Calu3 (cell line): ENCODE measurements around the gene C11orf68. TPM values are rescaled to one million over a fixed set of nuclear protein-coding genes. Genes with fewer than 3 reads are reported as not detected.
A peak's percentile ranks its signal among the peaks of the same experiment; 100 is the strongest.

Experiments used
- BruUV-seq: library from RNA; stranded (reverse); fragments of 400-500 nt; replicated peaks from 2 replicates; lab custom pipeline; 2021; lab: Mats Ljungman, UMichigan
- CTCF ChIA-PET: fragments of 300-600 bp; sonication (Branson Sonifier 250); formaldehyde crosslinking; loops from one replicate; lab custom pipeline; 2022; ENCODE audit warnings: antibody characterized with exemption; lab: Charles Lee
- DNase-seq: peaks from one replicate; pipeline ENCODE4 v3.0.0; 2022
- H3K27ac Mint-ChIP-seq: one replicate; pipeline ENCODE4 v1.8.0; 2022; ENCODE audit warnings: mixed read lengths; ENCODE audit not compliant: unreplicated experiment
- H3K27me3 Mint-ChIP-seq: one replicate; pipeline ENCODE4 v1.8.0; 2022; ENCODE audit warnings: mixed read lengths; ENCODE audit not compliant: unreplicated experiment
- H3K36me3 Mint-ChIP-seq: one replicate; pipeline ENCODE4 v1.8.0; 2022; ENCODE audit warnings: mild to moderate bottlenecking, moderate library complexity, mixed read lengths; ENCODE audit not compliant: insufficient read depth, unreplicated experiment
- H3K4me1 Mint-ChIP-seq: one replicate; pipeline ENCODE4 v1.8.0; 2022; ENCODE audit warnings: mild to moderate bottlenecking, low read depth, mixed read lengths; ENCODE audit not compliant: unreplicated experiment
- H3K4me3 Mint-ChIP-seq: one replicate; pipeline ENCODE4 v1.8.0; 2022; ENCODE audit warnings: mild to moderate bottlenecking, low read depth, moderate library complexity, mixed read lengths; ENCODE audit not compliant: unreplicated experiment
- H3K9me3 Mint-ChIP-seq: one replicate; pipeline ENCODE4 v1.8.0; 2022; ENCODE audit warnings: low read depth, mixed read lengths; ENCODE audit not compliant: unreplicated experiment
- intact Hi-C: fragments of 100-400 bp; cut with micrococcal nuclease; formaldehyde crosslinking; loops from one replicate; pipeline ENCODE4 v1.10.0; 2022; ENCODE audit not compliant: unreplicated experiment
- total RNA-seq: library from RNA; stranded (reverse); gene quantifications from 2 replicates; pipeline ENCODE4 v1.2.3, GENCODE V29; 2022
- TF ChIP-seq, protein P1 (sequence below): fragments of 200-600 bp; IDR thresholded peaks from one replicate; pipeline ENCODE4 v1.8.0; 2022; ENCODE audit warnings: antibody characterized with exemption; ENCODE audit not compliant: unreplicated experiment

Gene C11orf68
- total RNA-seq, 1 experiment from 2014 or later: 25.9 TPM

DNA sequence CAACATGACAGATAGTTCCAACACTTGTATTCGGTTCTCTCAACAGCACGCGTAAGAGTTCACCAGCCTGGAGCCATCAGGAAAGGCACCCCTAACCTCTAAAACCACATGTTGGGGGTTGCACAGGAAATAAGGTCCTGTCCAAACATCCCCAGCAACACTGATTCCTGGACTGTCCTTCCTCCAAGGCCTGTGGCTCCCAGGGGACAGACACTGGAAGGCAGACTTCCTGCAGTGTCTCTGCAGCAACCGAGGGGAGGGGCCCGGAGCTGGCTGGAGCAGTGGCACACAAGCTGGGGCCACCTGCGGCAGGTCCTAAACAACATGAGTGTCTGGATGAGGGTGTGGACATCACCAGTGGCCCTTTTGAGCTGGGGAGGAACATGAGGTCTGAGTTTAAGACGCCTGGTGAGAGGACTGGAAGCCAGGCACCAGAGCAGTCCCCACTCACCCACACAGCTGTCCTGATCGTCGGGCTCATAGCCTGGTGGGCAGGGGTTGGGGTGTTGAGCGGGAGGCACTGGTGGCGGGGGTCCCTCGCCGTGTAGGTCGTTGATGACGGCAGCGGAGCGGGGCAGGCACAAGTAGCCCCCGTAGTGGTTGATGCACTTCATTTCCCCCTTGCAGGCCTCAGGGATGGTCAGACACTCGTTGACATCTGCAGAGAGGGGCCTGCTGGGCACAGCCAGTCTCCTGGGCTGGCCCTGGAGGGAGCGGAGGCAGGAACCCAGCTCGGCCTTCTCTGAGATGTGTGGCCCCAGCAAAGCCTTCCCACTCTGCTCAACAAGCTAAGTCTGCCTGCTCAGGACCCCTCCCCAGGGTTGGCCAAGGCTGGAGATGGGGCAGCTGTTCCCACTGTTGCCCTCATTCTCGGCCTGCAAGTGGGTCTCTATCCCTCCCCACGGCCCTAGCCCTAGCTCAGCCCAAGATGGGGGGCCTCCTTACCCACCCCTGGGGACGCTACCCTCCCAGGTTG, 47.9 kb downstream of the C11orf68 start:
- Mint-ChIP-seq H3K4me1 (peaks cover 9% of the 10 kb centered on the region), H3K36me3 (peaks cover 35% of the 10 kb centered on the region), H3K27me3 (peaks cover 29% of the 10 kb centered on the region), H3K27ac (no peak overlapping the region), H3K4me3 (no peak overlapping the region), H3K9me3 (no peaks in the 10 kb centered on the region)
- no TSS peak for BruUV-seq
- DNase-seq: no peak
- TF ChIP-seq, protein P1, sequence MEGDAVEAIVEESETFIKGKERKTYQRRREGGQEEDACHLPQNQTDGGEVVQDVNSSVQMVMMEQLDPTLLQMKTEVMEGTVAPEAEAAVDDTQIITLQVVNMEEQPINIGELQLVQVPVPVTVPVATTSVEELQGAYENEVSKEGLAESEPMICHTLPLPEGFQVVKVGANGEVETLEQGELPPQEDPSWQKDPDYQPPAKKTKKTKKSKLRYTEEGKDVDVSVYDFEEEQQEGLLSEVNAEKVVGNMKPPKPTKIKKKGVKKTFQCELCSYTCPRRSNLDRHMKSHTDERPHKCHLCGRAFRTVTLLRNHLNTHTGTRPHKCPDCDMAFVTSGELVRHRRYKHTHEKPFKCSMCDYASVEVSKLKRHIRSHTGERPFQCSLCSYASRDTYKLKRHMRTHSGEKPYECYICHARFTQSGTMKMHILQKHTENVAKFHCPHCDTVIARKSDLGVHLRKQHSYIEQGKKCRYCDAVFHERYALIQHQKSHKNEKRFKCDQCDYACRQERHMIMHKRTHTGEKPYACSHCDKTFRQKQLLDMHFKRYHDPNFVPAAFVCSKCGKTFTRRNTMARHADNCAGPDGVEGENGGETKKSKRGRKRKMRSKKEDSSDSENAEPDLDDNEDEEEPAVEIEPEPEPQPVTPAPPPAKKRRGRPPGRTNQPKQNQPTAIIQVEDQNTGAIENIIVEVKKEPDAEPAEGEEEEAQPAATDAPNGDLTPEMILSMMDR: no peak
- CTCF ChIA-PET: interaction anchor here (1.0 to 2.3 kb wide), 2 partner anchors 11 to 13 kb away, joined by 7 to 12 read pairs; partner anchors contain the start of gene MUS81
- intact Hi-C loops: no loop called here

DNA sequence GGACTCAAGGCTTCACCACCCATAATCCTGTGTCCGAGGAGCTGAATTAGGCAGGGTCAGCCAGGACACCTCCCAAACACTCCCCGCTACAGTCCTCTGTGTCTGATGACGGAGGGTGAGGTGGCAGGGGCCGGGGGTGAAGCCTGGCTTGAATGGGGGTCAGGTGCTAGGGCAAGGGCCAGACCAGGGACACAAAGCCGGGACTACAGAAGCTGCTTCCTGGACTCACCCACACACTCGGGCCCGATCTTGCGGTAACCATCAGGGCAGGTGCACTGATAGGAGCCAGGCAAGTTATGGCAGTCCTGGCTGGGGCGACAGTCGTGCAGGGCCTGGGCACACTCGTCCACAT, 48.6 kb downstream of the C11orf68 start:
- Mint-ChIP-seq H3K4me3 (no peak overlapping the region), H3K27me3 (peaks cover 29% of the 10 kb centered on the region), H3K27ac (no peak overlapping the region), H3K4me1 (peaks cover 9% of the 10 kb centered on the region), H3K36me3 (peaks cover 36% of the 10 kb centered on the region), H3K9me3 (no peaks in the 10 kb centered on the region)
- no peak for DNase-seq
- intact Hi-C loops: no loop called here
- TF ChIP-seq, protein P1: no peak
- CTCF ChIA-PET: interaction anchor here (1.2 to 2.3 kb wide), 2 partner anchors 11 kb away, joined by 4 to 12 read pairs; partner anchors contain the start of gene MUS81
- no TSS peak for BruUV-seq

DNA sequence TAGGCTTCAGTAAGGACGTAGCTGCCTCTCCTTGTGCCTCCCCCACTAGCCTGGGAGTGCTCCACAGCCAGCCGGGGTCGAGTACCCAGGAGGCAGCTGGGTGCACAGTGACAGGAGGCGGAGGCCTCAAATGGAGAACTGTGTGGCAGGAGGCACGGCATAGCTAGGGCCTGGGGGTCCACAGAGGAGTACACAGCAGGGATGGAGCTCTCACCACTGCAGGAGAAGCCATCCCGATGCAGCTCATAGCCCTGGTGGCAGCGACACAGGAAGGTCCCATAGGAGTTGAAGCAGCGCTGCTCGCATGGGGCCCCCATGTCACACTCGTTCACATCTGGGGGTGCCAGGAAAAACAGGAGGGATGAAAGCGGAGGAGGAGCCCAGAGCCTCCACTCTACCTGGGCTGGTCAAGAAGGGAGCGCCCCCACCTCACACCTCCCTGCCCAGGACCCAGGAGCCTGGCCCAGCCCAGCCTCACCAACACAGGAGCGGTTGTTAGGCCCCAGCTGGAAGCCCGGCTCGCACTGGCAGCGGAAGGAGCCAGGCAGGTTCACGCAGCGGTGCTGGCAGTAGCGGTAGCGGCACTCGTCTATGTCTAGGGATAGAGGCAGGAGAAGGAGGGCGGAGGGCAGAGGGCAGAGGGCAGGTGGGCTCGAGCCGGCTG, 49.1 kb downstream of the C11orf68 start:
- Mint-ChIP-seq H3K36me3 (peaks cover 40% of the 10 kb centered on the region), H3K4me1 (peaks cover 9% of the 10 kb centered on the region), H3K4me3 (no peak overlapping the region), H3K27ac (peak overlapping the region; percentile 25), H3K27me3 (peaks cover 29% of the 10 kb centered on the region), H3K9me3 (no peaks in the 10 kb centered on the region)
- CTCF ChIA-PET: interaction anchor here (1.2 kb wide), 1 partner anchor 10 kb away, joined by 4 read pairs; no protein-coding TSS in a partner anchor
- no peak for DNase-seq
- intact Hi-C loops: no loop called here
- no TSS peak for BruUV-seq
- TF ChIP-seq, protein P1: no peak

DNA sequence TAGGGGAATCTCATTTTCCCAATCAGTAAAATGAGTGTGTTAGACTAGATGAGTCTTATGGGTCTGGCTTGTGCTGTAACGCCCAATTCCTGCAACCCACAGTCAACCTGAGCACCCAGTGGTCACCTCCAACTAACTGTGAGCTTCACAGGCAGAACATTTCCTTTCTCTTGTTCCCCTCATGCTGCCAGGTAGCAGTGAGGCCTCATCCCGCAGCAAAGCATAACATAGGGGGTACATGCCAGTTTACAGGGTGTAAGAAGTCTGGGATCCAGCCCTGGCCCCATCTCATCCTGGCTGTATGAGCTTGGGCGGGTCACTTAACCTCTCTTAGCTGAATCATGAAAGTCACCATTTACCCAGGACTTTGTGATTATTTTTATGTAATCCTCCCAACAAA, 50.0 kb downstream of the C11orf68 start:
- no peak overlapping the region for H3K27ac Mint-ChIP-seq
- CTCF ChIA-PET: interaction anchor here (1.2 kb wide), 1 partner anchor 9 kb away, joined by 4 read pairs; no protein-coding TSS in a partner anchor
- TSS peak; percentile 18 for BruUV-seq
- intact Hi-C loops: no loop called here
- H3K27me3 Mint-ChIP-seq: peaks cover 29% of the 10 kb centered on the region
- peaks cover 43% of the 10 kb centered on the region for H3K36me3 Mint-ChIP-seq
- no peaks in the 10 kb centered on the region for H3K9me3 Mint-ChIP-seq
- H3K4me3 Mint-ChIP-seq: no peak overlapping the region
- peaks cover 9% of the 10 kb centered on the region for H3K4me1 Mint-ChIP-seq
- no peak for DNase-seq
- TF ChIP-seq, protein P1: no peak
